Lower lobe of right lung (tissue), 2 donors: ENCODE results near the gene MAGI1. TPM values are rescaled to one million over a fixed set of nuclear protein-coding genes. Genes with fewer than 3 reads are reported as not detected.

Experiments
- ATAC-seq, 2 donors: fragments of 200-7000 bp; cut with Tn5 transposase; one replicate each; pipeline ENCODE4 v1.9.1; 2020 to 2022; ENCODE audit warnings: mild to moderate bottlenecking in 2 of 2, moderate library complexity in 2 of 2
- DNase-seq: peaks from one replicate; pipeline ENCODE4 v3.0.0-alpha.2; 2020
- H3K27ac ChIP-seq: fragments of 200-600 bp; one replicate; pipeline ENCODE4 v1.8.0; 2022
- H3K27me3 ChIP-seq: fragments of 200-600 bp; one replicate; pipeline ENCODE4 v1.8.0; 2022; ENCODE audit warnings: low read depth
- H3K36me3 ChIP-seq: fragments of 200-600 bp; one replicate; pipeline ENCODE4 v1.8.0; 2022; ENCODE audit warnings: mild to moderate bottlenecking
- H3K4me1 ChIP-seq: fragments of 200-600 bp; one replicate; pipeline ENCODE4 v1.8.0; 2022
- H3K4me3 ChIP-seq: fragments of 200-600 bp; one replicate; pipeline ENCODE4 v1.8.0; 2022; ENCODE audit warnings: mild to moderate bottlenecking
- H3K9me3 ChIP-seq: fragments of 200-600 bp; one replicate; pipeline ENCODE4 v1.8.0; 2022
- intact Hi-C: fragments of 100-400 bp; cut with DNase I; formaldehyde crosslinking; loops from one replicate; pipeline ENCODE4 v1.11.0; 2022
- total RNA-seq: library from RNA; stranded (reverse); fragmentation: NEBNext Ultra II Directional; extraction: Animal tissue kit (Norgen Biotek cat#: 25700); gene quantifications from one replicate; pipeline ENCODE4 v1.2.1, GENCODE V29; 2021
- TF ChIP-seq, protein P1 (sequence below): fragments of 200-600 bp; IDR thresholded peaks from one replicate; pipeline ENCODE4 v1.8.0; 2022; ENCODE audit warnings: antibody characterized with exemption, mild to moderate bottlenecking
- donor health status: DM: no; HTN: yes; CAD: no; lungs with severe emphysema.

MAGI1 gene
- total RNA-seq, 1 donor from 2014 or later, result 35.5 TPM

DNA sequence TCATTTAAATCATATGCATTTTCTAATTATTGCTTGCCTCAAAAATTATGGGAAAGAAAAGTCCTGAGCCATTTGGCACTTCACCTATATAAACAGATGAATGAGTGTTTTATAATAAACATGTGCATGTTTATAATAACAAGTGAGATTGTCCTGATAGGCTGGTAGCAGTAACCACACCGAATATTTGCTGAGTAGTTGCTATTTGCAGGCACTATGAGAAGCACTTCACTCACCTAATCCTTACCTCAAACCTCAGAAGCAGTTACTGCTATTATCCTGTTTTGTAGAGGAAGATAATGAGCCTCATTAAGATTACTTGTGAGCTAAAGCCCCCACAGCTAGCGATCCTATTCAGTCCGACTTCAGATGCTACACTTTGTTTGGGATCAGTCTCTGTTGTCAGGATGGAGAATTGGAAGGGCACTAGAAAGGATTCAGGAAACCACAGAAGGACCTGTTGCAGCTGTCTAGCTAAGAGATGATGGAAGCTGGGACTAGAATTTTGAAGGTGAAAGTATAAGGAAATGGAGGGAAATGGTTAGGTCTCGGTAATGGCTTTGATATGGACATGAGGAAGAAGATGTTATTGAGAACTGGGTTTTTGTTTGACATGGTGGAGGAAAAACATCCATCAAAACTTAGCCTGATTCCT is 28.4 kb upstream of the MAGI1 start:
- Histone ChIP-seq H3K36me3 (no peaks in the 10 kb centered on the region), H3K4me3 (no peak overlapping the region), H3K4me1 (no peaks in the 10 kb centered on the region), H3K27ac (no peak overlapping the region), H3K27me3 (no peaks in the 10 kb centered on the region), H3K9me3 (peaks cover 5% of the 10 kb centered on the region)
- ATAC-seq (no peak), DNase-seq (no peak)
- TF ChIP-seq, protein P1, sequence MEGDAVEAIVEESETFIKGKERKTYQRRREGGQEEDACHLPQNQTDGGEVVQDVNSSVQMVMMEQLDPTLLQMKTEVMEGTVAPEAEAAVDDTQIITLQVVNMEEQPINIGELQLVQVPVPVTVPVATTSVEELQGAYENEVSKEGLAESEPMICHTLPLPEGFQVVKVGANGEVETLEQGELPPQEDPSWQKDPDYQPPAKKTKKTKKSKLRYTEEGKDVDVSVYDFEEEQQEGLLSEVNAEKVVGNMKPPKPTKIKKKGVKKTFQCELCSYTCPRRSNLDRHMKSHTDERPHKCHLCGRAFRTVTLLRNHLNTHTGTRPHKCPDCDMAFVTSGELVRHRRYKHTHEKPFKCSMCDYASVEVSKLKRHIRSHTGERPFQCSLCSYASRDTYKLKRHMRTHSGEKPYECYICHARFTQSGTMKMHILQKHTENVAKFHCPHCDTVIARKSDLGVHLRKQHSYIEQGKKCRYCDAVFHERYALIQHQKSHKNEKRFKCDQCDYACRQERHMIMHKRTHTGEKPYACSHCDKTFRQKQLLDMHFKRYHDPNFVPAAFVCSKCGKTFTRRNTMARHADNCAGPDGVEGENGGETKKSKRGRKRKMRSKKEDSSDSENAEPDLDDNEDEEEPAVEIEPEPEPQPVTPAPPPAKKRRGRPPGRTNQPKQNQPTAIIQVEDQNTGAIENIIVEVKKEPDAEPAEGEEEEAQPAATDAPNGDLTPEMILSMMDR, result no peak
- intact Hi-C loops, result no loop called here

GRCh38 chr3:66055289-66055688 is 16.6 kb upstream of the MAGI1 start:
- intact Hi-C loops, result no loop called here
- no peak for ATAC-seq
- no peaks in the 10 kb centered on the region for H3K36me3 ChIP-seq
- H3K4me1 ChIP-seq, result peaks cover 7% of the 10 kb centered on the region
- no peaks in the 10 kb centered on the region for H3K27me3 ChIP-seq
- DNase-seq, result no peak
- no peak overlapping the region for H3K4me3 ChIP-seq
- no peak overlapping the region for H3K27ac ChIP-seq
- TF ChIP-seq, protein P1, result no peak
- H3K9me3 ChIP-seq, result no peaks in the 10 kb centered on the region

GRCh38 chr3:66053550-66054094 is 14.9 kb upstream of the MAGI1 start:
- intact Hi-C loops, result no loop called here
- H3K4me1 ChIP-seq, result peaks cover 7% of the 10 kb centered on the region
- TF ChIP-seq, protein P1, result no peak
- no peaks in the 10 kb centered on the region for H3K27me3 ChIP-seq
- no peaks in the 10 kb centered on the region for H3K36me3 ChIP-seq
- DNase-seq (peak; percentile 50), ATAC-seq (peak; percentile 86 to 89)
- H3K4me3 ChIP-seq, result no peak overlapping the region
- peak overlapping the region; percentile 13 for H3K27ac ChIP-seq
- no peaks in the 10 kb centered on the region for H3K9me3 ChIP-seq

GRCh38 chr3:66052721-66053549 is 14.2 kb upstream of the MAGI1 start:
- peaks cover 7% of the 10 kb centered on the region for H3K4me1 ChIP-seq
- H3K27ac ChIP-seq, result peak overlapping the region; percentile 13
- TF ChIP-seq, protein P1, result no peak
- no peaks in the 10 kb centered on the region for H3K9me3 ChIP-seq
- H3K36me3 ChIP-seq, result no peaks in the 10 kb centered on the region
- H3K4me3 ChIP-seq, result no peak overlapping the region
- intact Hi-C loops, result no loop called here
- no peaks in the 10 kb centered on the region for H3K27me3 ChIP-seq
- DNase-seq (no peak), ATAC-seq (peak; percentile 13 to 31)

DNA sequence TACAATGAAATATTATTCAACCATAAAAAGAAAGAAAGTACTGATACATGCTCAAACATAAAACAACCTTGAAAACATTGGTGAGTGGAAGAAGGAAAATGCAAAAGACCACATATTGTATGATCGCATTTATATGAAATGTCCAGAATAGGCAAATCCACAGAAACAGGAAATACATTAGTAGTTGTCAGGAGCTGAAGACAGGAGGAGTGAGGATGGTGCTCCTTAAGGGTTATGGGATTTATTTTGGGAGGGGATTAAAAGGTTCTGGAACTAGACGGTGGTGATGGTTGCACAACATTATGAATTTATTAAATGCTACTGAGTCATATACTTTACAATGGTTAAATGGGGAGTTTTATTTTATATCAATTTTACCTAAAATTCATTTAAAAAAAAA is 12.1 kb upstream of the MAGI1 start:
- Histone ChIP-seq H3K27ac (no peak overlapping the region), H3K9me3 (no peaks in the 10 kb centered on the region), H3K4me3 (no peak overlapping the region), H3K36me3 (no peaks in the 10 kb centered on the region), H3K27me3 (no peaks in the 10 kb centered on the region), H3K4me1 (peaks cover 11% of the 10 kb centered on the region)
- no peak for ATAC-seq
- no peak for DNase-seq
- intact Hi-C loops, result no loop called here
- TF ChIP-seq, protein P1, result no peak
